ENCODE data around the gene FAM20B. TPM values are rescaled to one million over a fixed set of nuclear protein-coding genes. Genes with fewer than 3 reads are reported as not detected.

The FAM20B gene
- total RNA-seq, 1 donor from 2014 or later, result 27.5 TPM

DNA sequence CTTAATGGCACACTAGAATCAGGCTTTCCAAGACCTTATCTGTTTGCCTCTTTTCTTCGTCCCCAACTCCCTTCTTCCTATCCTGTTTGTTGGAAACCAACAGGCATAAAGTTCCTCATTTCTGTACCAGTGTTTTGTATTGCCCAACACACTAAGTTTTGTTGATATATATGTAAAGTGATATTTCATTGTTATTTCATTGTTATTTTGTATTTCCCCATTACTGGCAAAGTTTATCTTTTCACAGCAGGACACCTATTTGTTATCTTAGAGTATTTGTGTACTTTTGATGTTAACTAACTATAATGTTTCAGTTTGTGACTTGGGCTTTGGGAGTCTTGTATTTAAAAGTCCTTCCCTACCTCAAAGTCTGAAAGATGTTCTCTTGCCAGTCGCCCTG, 27.1 kb downstream of the FAM20B start:
- H3K36me3 ChIP-seq (ENCODE audit: control insufficient read depth, insufficient read depth, low read length), result no peaks in the 10 kb centered on the region
- H3K4me3 ChIP-seq (ENCODE audit: low read depth, low read length), result no peak overlapping the region

DNA sequence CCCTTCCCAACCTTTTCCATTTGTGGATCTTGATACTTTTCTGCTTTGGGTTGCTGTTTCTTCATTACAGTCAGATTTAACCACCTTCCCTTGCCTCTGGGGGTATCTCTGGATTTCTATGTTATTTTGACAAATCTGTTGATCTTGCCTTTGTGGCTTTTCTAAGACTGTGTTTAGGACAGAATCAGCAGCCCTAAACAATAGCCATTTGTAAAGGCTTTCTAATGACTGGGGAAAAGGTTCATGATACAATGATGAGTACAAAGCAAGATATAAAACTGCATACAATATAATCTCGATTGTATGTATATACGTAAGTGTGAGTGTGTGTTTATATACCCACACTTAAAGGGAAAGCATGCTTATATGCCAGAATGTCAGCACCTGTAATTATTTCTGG, 27.8 kb downstream of the FAM20B start:
- H3K4me3 ChIP-seq (ENCODE audit: low read depth, low read length), result no peak overlapping the region
- no peak for DNase-seq (ENCODE audit: low read depth)
- H3K36me3 ChIP-seq (ENCODE audit: control insufficient read depth, insufficient read depth, low read length), result peaks cover 1% of the 10 kb centered on the region
- H3K27me3 ChIP-seq (ENCODE audit: control insufficient read depth, insufficient read depth, low read length), result no peaks in the 10 kb centered on the region
- TF ChIP-seq CTCF (IDR thresholded peaks at IDR 0.05; ENCODE audit: insufficient read depth, low read length, poor library complexity, severe bottlenecking), result no peak

More for the DNA sequence above, 27.1 kb downstream of the FAM20B start:
- H3K27me3 ChIP-seq (ENCODE audit: control insufficient read depth, insufficient read depth, low read length), result no peaks in the 10 kb centered on the region
- no peak for TF ChIP-seq CTCF (IDR thresholded peaks at IDR 0.05; ENCODE audit: insufficient read depth, low read length, poor library complexity, severe bottlenecking)
- no peak for DNase-seq (ENCODE audit: low read depth)

DNA sequence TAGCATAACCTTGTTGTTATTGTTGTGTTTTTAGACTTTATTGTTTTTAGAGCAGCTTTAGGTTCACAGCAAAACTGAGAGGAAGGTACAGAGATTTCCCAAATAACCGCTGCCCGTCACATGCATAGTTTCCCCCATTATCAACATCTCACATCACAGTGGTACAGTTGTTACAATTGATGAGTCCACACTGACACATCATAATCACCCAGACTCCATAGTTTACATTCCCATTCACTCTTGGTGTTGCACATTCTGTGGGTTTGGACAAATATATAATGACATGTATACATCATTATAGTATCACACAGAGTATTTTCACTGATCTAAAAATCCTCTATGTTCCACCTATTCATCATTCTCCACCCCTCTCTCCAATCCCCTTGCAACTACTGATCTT, 30.2 kb downstream of the FAM20B start:
- no peak for DNase-seq (ENCODE audit: low read depth)
- TF ChIP-seq CTCF (IDR thresholded peaks at IDR 0.05; ENCODE audit: insufficient read depth, low read length, poor library complexity, severe bottlenecking), result no peak
- H3K27me3 ChIP-seq (ENCODE audit: control insufficient read depth, insufficient read depth, low read length), result no peaks in the 10 kb centered on the region
- H3K36me3 ChIP-seq (ENCODE audit: control insufficient read depth, insufficient read depth, low read length), result peaks cover 1% of the 10 kb centered on the region
- H3K4me3 ChIP-seq (ENCODE audit: low read depth, low read length), result no peak overlapping the region

- DNase-seq (ENCODE audit: low read depth), result no peak
- no peaks in the 10 kb centered on the region for H3K27me3 ChIP-seq (ENCODE audit: control insufficient read depth, insufficient read depth, low read length)
- peaks cover 1% of the 10 kb centered on the region for H3K36me3 ChIP-seq (ENCODE audit: control insufficient read depth, insufficient read depth, low read length)
- no peak for TF ChIP-seq CTCF (IDR thresholded peaks at IDR 0.05; ENCODE audit: insufficient read depth, low read length, poor library complexity, severe bottlenecking)
- H3K4me3 ChIP-seq (ENCODE audit: low read depth, low read length), result no peak overlapping the region
These were observed 33.1 kb downstream of the FAM20B start for GRCh38 chr1:179058487-179059483.

GRCh38 chr1:179061360-179062282, 35.9 kb downstream of the FAM20B start:
- DNase-seq (ENCODE audit: low read depth), result no peak
- Histone ChIP-seq H3K36me3 (ENCODE audit: control insufficient read depth, insufficient read depth, low read length) (peaks cover 1% of the 10 kb centered on the region), H3K4me3 (ENCODE audit: low read depth, low read length) (no peak overlapping the region), H3K27me3 (ENCODE audit: control insufficient read depth, insufficient read depth, low read length) (no peaks in the 10 kb centered on the region)
- no peak for TF ChIP-seq CTCF (IDR thresholded peaks at IDR 0.05; ENCODE audit: insufficient read depth, low read length, poor library complexity, severe bottlenecking)
